ENCODE measurements around the gene SLC6A18.

DNA sequence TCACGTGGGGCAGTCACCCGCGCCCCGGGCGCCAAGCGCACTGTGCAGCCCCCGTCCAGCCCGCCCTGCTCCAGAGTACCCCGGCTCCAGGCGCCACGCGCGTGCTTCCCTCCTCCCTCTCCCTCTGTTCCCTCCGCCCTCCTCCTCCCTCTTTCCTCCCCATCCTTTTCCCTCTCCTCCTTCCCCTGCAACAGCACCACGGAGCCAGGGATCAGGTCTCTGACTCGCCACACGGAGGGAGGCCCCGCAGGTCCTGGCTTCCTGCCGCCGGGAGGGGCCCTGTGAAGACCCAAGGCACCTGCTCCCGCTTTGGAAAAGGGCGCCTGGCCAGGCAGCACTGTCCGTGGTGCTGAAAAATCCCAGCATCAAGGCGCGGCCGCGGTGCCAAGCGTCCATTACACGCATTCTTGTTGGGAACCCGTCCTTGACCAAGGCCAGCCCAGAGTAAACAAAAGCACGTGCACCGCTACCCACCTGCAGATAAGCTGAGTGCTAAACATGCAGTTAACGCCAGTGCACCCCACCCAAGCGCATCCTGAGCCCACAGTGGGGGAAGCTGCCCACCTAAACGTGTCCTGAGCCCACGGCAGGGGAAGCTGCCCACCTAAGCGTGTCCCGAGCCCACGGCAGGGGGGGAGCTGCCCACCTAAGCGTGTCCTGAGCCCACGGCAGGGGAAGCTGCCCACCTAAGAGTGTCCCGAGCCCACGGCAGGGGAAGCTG, 21.7 kb downstream of the SLC6A18 start:
- TF ChIP-seq, protein P1, sequence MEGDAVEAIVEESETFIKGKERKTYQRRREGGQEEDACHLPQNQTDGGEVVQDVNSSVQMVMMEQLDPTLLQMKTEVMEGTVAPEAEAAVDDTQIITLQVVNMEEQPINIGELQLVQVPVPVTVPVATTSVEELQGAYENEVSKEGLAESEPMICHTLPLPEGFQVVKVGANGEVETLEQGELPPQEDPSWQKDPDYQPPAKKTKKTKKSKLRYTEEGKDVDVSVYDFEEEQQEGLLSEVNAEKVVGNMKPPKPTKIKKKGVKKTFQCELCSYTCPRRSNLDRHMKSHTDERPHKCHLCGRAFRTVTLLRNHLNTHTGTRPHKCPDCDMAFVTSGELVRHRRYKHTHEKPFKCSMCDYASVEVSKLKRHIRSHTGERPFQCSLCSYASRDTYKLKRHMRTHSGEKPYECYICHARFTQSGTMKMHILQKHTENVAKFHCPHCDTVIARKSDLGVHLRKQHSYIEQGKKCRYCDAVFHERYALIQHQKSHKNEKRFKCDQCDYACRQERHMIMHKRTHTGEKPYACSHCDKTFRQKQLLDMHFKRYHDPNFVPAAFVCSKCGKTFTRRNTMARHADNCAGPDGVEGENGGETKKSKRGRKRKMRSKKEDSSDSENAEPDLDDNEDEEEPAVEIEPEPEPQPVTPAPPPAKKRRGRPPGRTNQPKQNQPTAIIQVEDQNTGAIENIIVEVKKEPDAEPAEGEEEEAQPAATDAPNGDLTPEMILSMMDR (IDR thresholded peaks at IDR 0.05), result no peak
- no peak for TF ChIP-seq POLR2A (IDR thresholded peaks at IDR 0.05)

Measured in esophagus squamous epithelium (tissue), 4 donors.